ENCODE results near the gene GSG1. TPM values are rescaled to one million over a fixed set of nuclear protein-coding genes. Genes with fewer than 3 reads are reported as not detected.

The GSG1 gene
- total and polyA plus RNA-seq, 2 of the 8 experiments (the other 6 are each of a cell fraction or from before 2014, with no cell fraction given), result 0.89 to 1.4 TPM

- Histone ChIP-seq H3K79me1 (ENCODE audit: low read depth, low read length) (no peaks in the 10 kb centered on the region), H2AFZ (ENCODE audit: low read length) (no peak overlapping the region), H3K4me2 (ENCODE audit: insufficient read depth in 1 of 2, low read depth in 2 of 2, low read length in 2 of 2) (no peak overlapping the region), H3K23me2 (ENCODE audit: low read depth, low read length) (no peaks in the 10 kb centered on the region), H4K91ac (replicated peaks; ENCODE audit: insufficient read length, low read length) (no peak overlapping the region), H3K4me3 (ENCODE audit: extremely low read depth in 1 of 4, insufficient read depth in 2 of 4, low read depth in 3 of 4, low read length in 4 of 4) (no peak overlapping the region), H2BK12ac (ENCODE audit: low read depth, low read length) (no peak overlapping the region), H3K4ac (replicated peaks; ENCODE audit: insufficient read length, low read depth, low read length) (no peak overlapping the region), H3K79me2 (ENCODE audit: control insufficient read depth in 1 of 2, insufficient read depth in 2 of 2, low read length in 2 of 2) (no peaks in the 10 kb centered on the region), H4K8ac (ENCODE audit: extremely low read depth, insufficient read depth, low read length) (no peak overlapping the region), H2BK120ac (replicated peaks; ENCODE audit: low read depth, low read length) (no peak overlapping the region), H3K56ac (replicated peaks; ENCODE audit: insufficient read length, low read depth, low read length) (no peak overlapping the region), H4K5ac (ENCODE audit: insufficient read length, low read depth, low read length) (no peak overlapping the region), H3K9ac (replicated peaks in 1 of 4; ENCODE audit: extremely low read depth in 1 of 4, low read depth in 3 of 4, low read length in 3 of 4) (no peak overlapping the region), H3K14ac (ENCODE audit: insufficient read length) (no peak overlapping the region), H3K23ac (ENCODE audit: insufficient read length) (no peak overlapping the region), H2BK20ac (ENCODE audit: low read length) (no peak overlapping the region), H2BK15ac (ENCODE audit: low read length) (no peak overlapping the region), H2BK5ac (ENCODE audit: low read depth, low read length) (no peak overlapping the region), H2AK5ac (ENCODE audit: low read depth, low read length) (no peak overlapping the region), H3K18ac (ENCODE audit: extremely low read depth, low read length) (no peak overlapping the region), H3K4me1 (replicated peaks in 1 of 4; ENCODE audit: control insufficient read depth in 3 of 4, insufficient read depth in 4 of 4, low read length in 3 of 4) (peaks cover 0 to 4% (median under 1%) of the 10 kb centered on the region in 4 experiments; a peak in 2 of 7 replicates), H3K36me3 (ENCODE audit: control insufficient read depth in 2 of 4, insufficient read depth in 4 of 4, low read length in 3 of 4) (peaks cover 2 to 46% (median 25%) of the 10 kb centered on the region in 4 experiments; a peak in 7 of 8 replicates), H3K9me3 (ENCODE audit: insufficient read depth in 2 of 2, low read depth in 1 of 2, low read length in 1 of 2) (no peaks in the 10 kb centered on the region), H3K27ac (ENCODE audit: low read depth, low read length) (no peak overlapping the region), H4K20me1 (replicated peaks in 1 of 2; ENCODE audit: control insufficient read depth in 1 of 2, insufficient read depth in 2 of 2, low read length in 2 of 2) (no peaks in the 10 kb centered on the region), H3K27me3 (replicated peaks in 1 of 4; ENCODE audit: control insufficient read depth in 3 of 4, extremely low read depth in 1 of 4, insufficient read depth in 3 of 4, low read length in 3 of 4) (no peaks in the 10 kb centered on the region)
- no peak for TF ChIP-seq KDM5A (IDR thresholded peaks at IDR 0.05; ENCODE audit: low read length)
- no peak for TF ChIP-seq CBX8 (IDR thresholded peaks at IDR 0.05; ENCODE audit: borderline replicate concordance, low read depth, low read length)
- no peak for TF ChIP-seq ASH2L (IDR thresholded peaks at IDR 0.05; ENCODE audit: low read length)
- no peak for TF ChIP-seq GTF2F1 (IDR thresholded peaks at IDR 0.05; ENCODE audit: borderline replicate concordance, low read depth, low read length)
- no peak for TF ChIP-seq TAF1 (IDR thresholded peaks at IDR 0.05; ENCODE audit: low read depth, low read length)
- TF ChIP-seq POLR2AphosphoS5 (IDR thresholded peaks at IDR 0.05; ENCODE audit: low read depth, low read length), result no peak
- TF ChIP-seq TBP (IDR thresholded peaks at IDR 0.05; ENCODE audit: low read depth, low read length), result no peak
- TF ChIP-seq TAF7 (optimal IDR thresholded peaks at IDR 0.05; ENCODE audit: borderline replicate concordance, low read depth, low read length), result no peak
- TF ChIP-seq KDM4A (IDR thresholded peaks at IDR 0.05; ENCODE audit: low read depth, low read length, severe bottlenecking), result no peak
- no peak for TF ChIP-seq SP4 (IDR thresholded peaks at IDR 0.05; ENCODE audit: low read length)
- no peak for TF ChIP-seq RFX5 (IDR thresholded peaks at IDR 0.05; ENCODE audit: borderline replicate concordance, low read depth, low read length)
- TF ChIP-seq, protein P1, sequence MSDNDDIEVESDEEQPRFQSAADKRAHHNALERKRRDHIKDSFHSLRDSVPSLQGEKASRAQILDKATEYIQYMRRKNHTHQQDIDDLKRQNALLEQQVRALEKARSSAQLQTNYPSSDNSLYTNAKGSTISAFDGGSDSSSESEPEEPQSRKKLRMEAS (IDR thresholded peaks at IDR 0.05), result no peak
- whole genome bisulfite sequencing, 2 experiments (ENCODE audit: extremely low coverage in 1 of 2, insufficient coverage in 1 of 2, insufficient read length in 1 of 2, insufficient replicate concordance in 2 of 2, low coverage in 1 of 2, low lambda C conversion rate in 2 of 2, missing lambda C conversion rate in 1 of 2), result 96% methylated on average over 3 of the region's 3 CpGs; no CpG with 5 or more reads in 1 of the 2 experiments
- no peak for FAIRE-seq
- no peak for DNase-seq (ENCODE audit: low read depth in 1 of 2, low spot score in 2 of 2)
- CTCF ChIA-PET (ENCODE audit: partially characterized antibody), result interaction anchor here (1.0 to 2.5 kb wide), 7 partner anchors 9 to 162 kb away, joined by 3 to 7 read pairs (median 3); no protein-coding TSS in a partner anchor
- POLR2A ChIA-PET (ENCODE audit: partially characterized antibody), result no interaction called here
Observed at GRCh38 chr12:13073173-13073572, 30.3 kb downstream of the GSG1 start.

Measured in H1 (cell line).